H9 (cell line): ENCODE data around the gene CSNK1A1. TPM values are rescaled to one million over a fixed set of nuclear protein-coding genes. Genes with fewer than 3 reads are reported as not detected.

Experiments used
- DNase-seq: peaks from one replicate; pipeline ENCODE4 v3.0.0-alpha.2; 2017
- H2AFZ ChIP-seq: one replicate; pipeline ENCODE4 v1.6.1; 2013; ENCODE audit warnings: mild to moderate bottlenecking, low read length, control low read depth, moderate library complexity
- H2AK5ac ChIP-seq: 2 replicates; pipeline ENCODE4 v1.6.1; 2013; ENCODE audit warnings: low read length, control low read depth, mixed read lengths; ENCODE audit not compliant: insufficient read length
- H2BK120ac ChIP-seq: one replicate; pipeline ENCODE4 v1.6.1; 2013; ENCODE audit warnings: low read depth, mild to moderate bottlenecking, low read length, control low read depth, inconsistent platforms; ENCODE audit not compliant: poor library complexity, severe bottlenecking
- H2BK12ac ChIP-seq: 2 replicates; pipeline ENCODE4 v1.6.1; 2013; ENCODE audit warnings: low read length, control low read depth, mixed read lengths, low read depth; ENCODE audit not compliant: insufficient read length
- H2BK15ac ChIP-seq: 2 replicates; pipeline ENCODE4 v1.6.1; 2013; ENCODE audit warnings: low read depth, low read length, control low read depth
- H2BK20ac ChIP-seq: one replicate; pipeline ENCODE4 v1.6.1; 2013; ENCODE audit warnings: low read depth, mild to moderate bottlenecking, low read length, control low read depth, inconsistent platforms; ENCODE audit not compliant: poor library complexity, severe bottlenecking
- H2BK5ac ChIP-seq: 2 replicates; pipeline ENCODE4 v1.6.1; 2013; ENCODE audit warnings: low read length, control low read depth, mixed read lengths; ENCODE audit not compliant: insufficient read length
- H3K14ac ChIP-seq: 2 replicates; pipeline ENCODE4 v1.6.1; 2013; ENCODE audit warnings: low read length, control low read depth; ENCODE audit not compliant: insufficient read depth
- H3K18ac ChIP-seq: 2 replicates; pipeline ENCODE4 v1.6.1; 2013; ENCODE audit warnings: low read depth, mild to moderate bottlenecking, mixed read lengths, low read length, control low read depth; ENCODE audit not compliant: insufficient read length
- H3K23ac ChIP-seq: 2 replicates; pipeline ENCODE4 v1.6.1; 2013; ENCODE audit warnings: low read length, control low read depth, mixed read lengths, low read depth; ENCODE audit not compliant: insufficient read length
- H3K23me2 ChIP-seq: 2 replicates; pipeline ENCODE4 v1.6.1; 2013; ENCODE audit warnings: low read depth, mild to moderate bottlenecking, mixed read lengths, low read length, control low read depth; ENCODE audit not compliant: insufficient read length, poor library complexity, severe bottlenecking
- H3K27ac ChIP-seq: 2 replicates; pipeline ENCODE4 v1.5.1; 2013; ENCODE audit warnings: low read length, control low read depth, mixed read lengths, low read depth; ENCODE audit not compliant: insufficient read length
- H3K27me3 ChIP-seq: 2 replicates; pipeline ENCODE4 v1.6.1; 2013; ENCODE audit warnings: low read length, control low read depth, inconsistent platforms; ENCODE audit not compliant: insufficient read depth
- H3K4ac ChIP-seq: 2 replicates; pipeline ENCODE4 v1.6.1; 2013; ENCODE audit warnings: low read depth, mild to moderate bottlenecking, control low read depth, inconsistent platforms, low read length, moderate library complexity
- H3K4me1 ChIP-seq: 2 replicates; pipeline ENCODE4 v1.6.1; 2013; ENCODE audit warnings: low read length, control low read depth, inconsistent platforms; ENCODE audit not compliant: insufficient read depth
- H3K4me2 ChIP-seq: 2 replicates; pipeline ENCODE4 v1.6.1; 2013; ENCODE audit warnings: low read length, control low read depth, mixed read lengths; ENCODE audit not compliant: insufficient read length, insufficient read depth
- H3K56ac ChIP-seq: 2 replicates; pipeline ENCODE4 v1.6.1; 2013; ENCODE audit warnings: low read depth, mild to moderate bottlenecking, mixed read lengths, low read length, control low read depth; ENCODE audit not compliant: insufficient read length
- H3K79me1 ChIP-seq: 2 replicates; pipeline ENCODE4 v1.6.1; 2013; ENCODE audit warnings: low read depth, mild to moderate bottlenecking, moderate library complexity, low read length, control low read depth, inconsistent platforms; ENCODE audit not compliant: insufficient read depth, poor library complexity, severe bottlenecking
- H3K79me2 ChIP-seq: 2 replicates; pipeline ENCODE4 v1.6.1; 2013; ENCODE audit warnings: low read length, control low read depth, inconsistent platforms; ENCODE audit not compliant: insufficient read depth
- H3K9ac ChIP-seq: 2 replicates; pipeline ENCODE4 v1.6.1; 2013; ENCODE audit warnings: low read length, control low read depth, mixed read lengths; ENCODE audit not compliant: insufficient read length; ENCODE audit errors: extremely low read depth
- H3K9me3 ChIP-seq: one replicate; pipeline ENCODE4 v1.6.1; 2013; ENCODE audit warnings: low read depth, low read length, inconsistent platforms; ENCODE audit not compliant: control insufficient read depth
- H3T11ph ChIP-seq: one replicate; pipeline ENCODE4 v1.6.1; 2013; ENCODE audit warnings: mild to moderate bottlenecking, low read length, control low read depth, inconsistent platforms
- H4K20me1 ChIP-seq: one replicate; pipeline ENCODE4 v1.6.1; 2013; ENCODE audit not compliant: control insufficient read depth, insufficient read length, insufficient read depth
- H4K5ac ChIP-seq: 2 replicates; pipeline ENCODE4 v1.6.1; 2013; ENCODE audit warnings: low read depth, mild to moderate bottlenecking, mixed read lengths, low read length, control low read depth; ENCODE audit not compliant: insufficient read length
- H4K8ac ChIP-seq: replicated peaks from 2 replicates; pipeline ENCODE4 v1.6.1; 2013; ENCODE audit warnings: low read length, control low read depth, mixed read lengths, low read depth; ENCODE audit not compliant: insufficient read length
- H4K91ac ChIP-seq: 2 replicates; pipeline ENCODE4 v1.6.1; 2013; ENCODE audit warnings: low read depth, mild to moderate bottlenecking, moderate library complexity, mixed read lengths, low read length, control low read depth; ENCODE audit not compliant: insufficient read length
- H3K27ac Mint-ChIP-seq, 3 experiments: 2 replicates in 2 of 3; 3 replicates in 1 of 3; pipeline ENCODE4 v1.8.0; 2020 to 2021; ENCODE audit warnings: mixed read lengths in 3 of 3, mild to moderate bottlenecking in 1 of 3, moderate library complexity in 1 of 3
- H3K27me3 Mint-ChIP-seq: 2 replicates; pipeline ENCODE4 v1.8.0; 2021; ENCODE audit warnings: low read depth, mild to moderate bottlenecking, moderate library complexity, mixed read lengths
- H3K36me3 Mint-ChIP-seq, 3 experiments: 2 replicates in 2 of 3; 3 replicates in 1 of 3; pipeline ENCODE4 v1.8.0; 2020 to 2021; ENCODE audit warnings: low read depth in 3 of 3, mixed read lengths in 3 of 3; ENCODE audit not compliant: insufficient read depth in 1 of 3
- H3K4me1 Mint-ChIP-seq, 2 experiments: 2 replicates each; pipeline ENCODE4 v1.8.0; 2020; ENCODE audit warnings: mixed read lengths in 2 of 2
- H3K4me3 Mint-ChIP-seq, 2 experiments: 2 replicates in 1 of 2; 3 replicates in 1 of 2; pipeline ENCODE4 v1.8.0; 2020 to 2021; ENCODE audit warnings: mild to moderate bottlenecking in 2 of 2, mixed read lengths in 2 of 2, moderate library complexity in 1 of 2
- H3K9me3 Mint-ChIP-seq, 2 experiments: 2 replicates in 1 of 2; 3 replicates in 1 of 2; pipeline ENCODE4 v1.8.0; 2020; ENCODE audit warnings: mild to moderate bottlenecking in 2 of 2, mixed read lengths in 2 of 2, moderate library complexity in 1 of 2
- CTCF ChIP-seq: fragments of 200-600 bp; sonication (generic); conservative IDR thresholded peaks from 3 replicates; pipeline ENCODE4 v1.8.0; 2021; ENCODE audit warnings: antibody characterized with exemption, mild to moderate bottlenecking
- WGBS: extraction: QIAGEN DNeasy Blood & Tissue Kit; methylation state at CpG from one replicate; pipeline ENCODE4 v1.1.7; 2013; ENCODE audit warnings: missing lambda C conversion rate, low lambda C conversion rate, mixed read lengths; ENCODE audit not compliant: insufficient read length; ENCODE audit errors: extremely low coverage; 5-methylcytosine and 5-hydroxymethylcytosine counted together
- total RNA-seq: library from RNA; stranded (reverse); gene quantifications from 2 replicates; pipeline ENCODE4 v1.2.1, GENCODE V29; 2021

Gene CSNK1A1
- total RNA-seq, 1 experiment from 2014 or later: 310 TPM

GRCh38 chr5:149490599-149491485, 60.4 kb downstream of the CSNK1A1 start:
- Mint-ChIP-seq H3K36me3 (peaks cover 0 to 21% (median 8%) of the 10 kb centered on the region in 3 experiments; a peak in 5 of 7 replicates), H3K9me3 (no peaks in the 10 kb centered on the region), H3K27ac (no peak overlapping the region; a peak in 1 of 7 replicates), H3K4me3 (no peak overlapping the region), H3K4me1 (peaks cover 10 to 12% of the 10 kb centered on the region in 2 experiments), H3K27me3 (peaks cover 2% of the 10 kb centered on the region; the same call in 1 of the 2 replicates)
- Histone ChIP-seq H3K4ac (no peak overlapping the region), H4K8ac (no peak overlapping the region), H2BK120ac (no peak overlapping the region), H3K9ac (no peak overlapping the region), H3T11ph (no peak overlapping the region), H2BK12ac (no peak overlapping the region), H3K27me3 (no peaks in the 10 kb centered on the region), H3K79me1 (no peaks in the 10 kb centered on the region), H3K23ac (no peak overlapping the region), H3K56ac (no peak overlapping the region), H4K5ac (no peak overlapping the region), H2AK5ac (no peak overlapping the region), H3K23me2 (no peaks in the 10 kb centered on the region), H4K20me1 (no peaks in the 10 kb centered on the region), H2BK20ac (no peak overlapping the region), H4K91ac (no peak overlapping the region), H2AFZ (no peak overlapping the region), H3K79me2 (no peaks in the 10 kb centered on the region), H3K9me3 (no peaks in the 10 kb centered on the region), H3K27ac (no peak overlapping the region), H3K18ac (no peak overlapping the region), H2BK5ac (no peak overlapping the region), H3K4me2 (no peak overlapping the region), H2BK15ac (no peak overlapping the region), H3K4me1 (no peaks in the 10 kb centered on the region), H3K14ac (no peak overlapping the region)
- no CpG with 5 or more reads among the region's 6 CpGs for WGBS
- no peak for TF ChIP-seq CTCF
- no peak for DNase-seq
